Endothelial cell of umbilical vein (primary cell): ENCODE data around the gene DPP10. TPM values are rescaled to one million over a fixed set of nuclear protein-coding genes. Genes with fewer than 3 reads are reported as not detected.

ENCODE experiments used
- BruUV-seq: library from RNA; stranded (reverse); fragments of 400-500 nt; replicated peaks from 2 replicates; lab custom pipeline; 2021; lab: Mats Ljungman, UMichigan
- CTCF ChIA-PET: fragments of 300-600, 350-600 bp; sonication (Branson Sonifier 250); formaldehyde crosslinking; loops from one replicate; lab custom pipeline; 2021; ENCODE audit warnings: antibody characterized with exemption, inconsistent platforms; lab: Charles Lee
- POLR2A ChIA-PET: fragments of 300-600, 350-600 bp; sonication (Branson Sonifier 250); formaldehyde crosslinking; loops from one replicate; lab custom pipeline; 2021; ENCODE audit warnings: antibody characterized with exemption, inconsistent platforms; lab: Charles Lee
- DNase-seq: peaks from one replicate; pipeline ENCODE4 v3.0.0-alpha.2; 2011; ENCODE audit warnings: low read depth, low spot score
- FAIRE-seq: peaks from 2 replicates; lab custom pipeline; 2011; peaks lifted over from hg19 to GRCh38; lab: Jason Lieb, UNC
- H2AFZ ChIP-seq: 2 replicates; pipeline ENCODE4 v1.6.0; 2012; ENCODE audit warnings: low read depth, low read length, control low read depth, inconsistent platforms
- H3K27ac ChIP-seq: 2 replicates; pipeline ENCODE4 v1.5.1; 2011; ENCODE audit warnings: low read depth, mild to moderate bottlenecking, control low read depth, low read length, moderate library complexity; ENCODE audit not compliant: insufficient read depth
- H3K27me3 ChIP-seq, 2 experiments: 2 replicates each; pipeline versions ENCODE4 v1.6.0 to v1.6.1; 2011; ENCODE audit warnings: low read length in 2 of 2, mixed read lengths in 1 of 2; ENCODE audit not compliant: control insufficient read depth in 2 of 2, insufficient read depth in 2 of 2
- H3K36me3 ChIP-seq, 2 experiments: 2 replicates in 1 of 2; 3 replicates in 1 of 2; pipeline ENCODE4 v1.5.1; 2011; ENCODE audit warnings: low read length in 2 of 2, mild to moderate bottlenecking in 1 of 2, moderate library complexity in 1 of 2; ENCODE audit not compliant: control insufficient read depth in 2 of 2, insufficient read depth in 2 of 2; ENCODE audit errors: extremely low read depth in 1 of 2
- H3K4me1 ChIP-seq: 3 replicates; pipeline ENCODE4 v1.5.1; 2011; ENCODE audit warnings: mild to moderate bottlenecking, low read length; ENCODE audit not compliant: control insufficient read depth, insufficient read depth; ENCODE audit errors: extremely low read depth
- H3K4me2 ChIP-seq: 2 replicates; pipeline ENCODE4 v1.6.1; 2011; ENCODE audit warnings: low read length, control low read depth, mixed read lengths; ENCODE audit not compliant: insufficient read depth
- H3K4me3 ChIP-seq, 3 experiments: fragments of 200-600 bp in 1 of 3; sonication (generic), shearing (Covaris generic) in 1 of 3; replicated peaks in 1 of 3; 2 replicates each; pipeline ENCODE4 v1.5.1; 2011 to 2016; ENCODE audit warnings: control low read depth in 3 of 3, low read length in 3 of 3, mild to moderate bottlenecking in 2 of 3, inconsistent platforms in 1 of 3, low read depth in 1 of 3, moderate library complexity in 1 of 3; ENCODE audit not compliant: insufficient read depth in 1 of 3
- H3K79me2 ChIP-seq: 2 replicates; pipeline ENCODE4 v1.6.0; 2012; ENCODE audit warnings: low read length, inconsistent platforms; ENCODE audit not compliant: control insufficient read depth, insufficient read depth
- H3K9ac ChIP-seq: replicated peaks from 2 replicates; pipeline ENCODE3; 2011; ENCODE audit warnings: low read length, control low read depth; ENCODE audit not compliant: insufficient read depth; ENCODE audit errors: extremely low read depth
- H3K9me1 ChIP-seq: replicated peaks from 3 replicates; pipeline ENCODE4 v1.6.0; 2011; ENCODE audit warnings: mild to moderate bottlenecking, low read length; ENCODE audit not compliant: control insufficient read depth, insufficient read depth; ENCODE audit errors: extremely low read depth
- H3K9me3 ChIP-seq: replicated peaks from 2 replicates; pipeline ENCODE4 v1.5.1; 2012; ENCODE audit warnings: low read length, inconsistent platforms; ENCODE audit not compliant: control insufficient read depth, insufficient read depth
- H4K20me1 ChIP-seq: replicated peaks from 2 replicates; pipeline ENCODE3; 2011; ENCODE audit warnings: mild to moderate bottlenecking, low read length; ENCODE audit not compliant: control insufficient read depth, insufficient read depth; ENCODE audit errors: extremely low read depth
- CTCF ChIP-seq, 2 donors: IDR thresholded peaks; 1 replicate in 1 of 2; 2 replicates in 1 of 2; pipeline ENCODE4 v1.5.1; 2011; ENCODE audit warnings: low read length in 2 of 2, mild to moderate bottlenecking in 2 of 2, moderate library complexity in 2 of 2, control low read depth in 1 of 2, inconsistent platforms in 1 of 2, low read depth in 1 of 2; ENCODE audit not compliant: insufficient read depth in 1 of 2; ENCODE audit errors: extremely low read depth in 1 of 2
- EZH2 ChIP-seq: IDR thresholded peaks from 2 replicates; pipeline ENCODE4 v1.6.1; 2012; ENCODE audit warnings: borderline replicate concordance, low read depth, mild to moderate bottlenecking, moderate library complexity, low read length, inconsistent platforms; ENCODE audit not compliant: severe bottlenecking
- FOS ChIP-seq: IDR thresholded peaks from 2 replicates; pipeline ENCODE4 v1.6.1; 2011; ENCODE audit warnings: mild to moderate bottlenecking, low read length, moderate library complexity, borderline replicate concordance; ENCODE audit not compliant: insufficient read depth
- GATA2 ChIP-seq: IDR thresholded peaks from 2 replicates; pipeline ENCODE4 v1.7.0; 2011; ENCODE audit warnings: low read depth, mild to moderate bottlenecking, moderate library complexity, mixed read lengths, low read length; ENCODE audit not compliant: insufficient read length, insufficient read depth
- JUN ChIP-seq: IDR thresholded peaks from 2 replicates; pipeline ENCODE4 v1.6.1; 2011; ENCODE audit warnings: borderline replicate concordance, low read depth; ENCODE audit not compliant: insufficient read length, insufficient read depth
- MYC ChIP-seq: IDR thresholded peaks from one replicate; pipeline ENCODE4 v1.6.1; 2011; ENCODE audit warnings: mild to moderate bottlenecking, low read depth, low read length
- POLR2A ChIP-seq: IDR thresholded peaks from 2 replicates; pipeline ENCODE4 v1.6.1; 2012; ENCODE audit warnings: low read depth, mild to moderate bottlenecking, control low read depth, low read length
- POLR2AphosphoS5 ChIP-seq: IDR thresholded peaks from 2 replicates; pipeline ENCODE4 v1.6.1; 2012; ENCODE audit warnings: low read depth, mild to moderate bottlenecking, control low read depth, low read length, moderate library complexity; ENCODE audit not compliant: insufficient read depth
- dilution Hi-C: fragments of 300-500 bp; cut with MboI; formaldehyde crosslinking; loops from one replicate; pipeline ENCODE4 v1.15.0; 2019; ENCODE audit warnings: low sequenced_read_pairs; ENCODE audit not compliant: extremely low pct_ligation_motif_present
- intact Hi-C: fragments of 100-400 bp; cut with micrococcal nuclease; formaldehyde crosslinking; loops from one replicate; pipeline ENCODE4 v1.10.0; 2022
- polyA plus RNA-seq, 4 experiments: library from polyadenylated mRNA; depleted of rRNA in 3 of 4; stranded (reverse) in 3 of 4; unstranded in 1 of 4; fragments of >200 nt; gene quantifications; 2 replicates each; pipeline versions ENCODE4 v1.2.1 to v1.2.3, GENCODE V29; 2011 to 2012; ENCODE audit warnings: missing spikeins in 1 of 4
- total RNA-seq: library from RNA; stranded (reverse); gene quantifications from 2 replicates; pipeline ENCODE4 v1.2.3, GENCODE V29; 2021
- TF ChIP-seq, protein P1 (sequence below): IDR thresholded peaks from 2 replicates; pipeline ENCODE4 v1.6.1; 2011; ENCODE audit not compliant: insufficient read depth, insufficient read length

Gene DPP10
- total and polyA plus RNA-seq, 2 donors (not counting 3 experiments of a cell fraction or from before 2014, with no cell fraction given), result not detected

- no peak overlapping the region for H3K27ac ChIP-seq
- dilution Hi-C loops, result no loop called here
- FAIRE-seq, result no peak
- ChIA-PET CTCF (no interaction called here), POLR2A (no interaction called here)
- no peak overlapping the region for H3K9ac ChIP-seq
- no peaks in the 10 kb centered on the region for H3K4me1 ChIP-seq
- H4K20me1 ChIP-seq, result no peaks in the 10 kb centered on the region
- no peak overlapping the region for H3K4me2 ChIP-seq
- H3K4me3 ChIP-seq, result no peak overlapping the region
- no peaks in the 10 kb centered on the region for H3K27me3 ChIP-seq
- intact Hi-C loops, result no loop called here
- no peaks in the 10 kb centered on the region for H3K9me1 ChIP-seq
- peaks cover 2% of the 10 kb centered on the region for H3K9me3 ChIP-seq
- H3K36me3 ChIP-seq, result no peaks in the 10 kb centered on the region
- no TSS peak for BruUV-seq
- TF ChIP-seq GATA2 (no peak), POLR2A (no peak), POLR2AphosphoS5 (no peak), CTCF (IDR thresholded peaks at IDR 0.05; ENCODE audit: extremely low read depth in 1 of 2, insufficient read depth in 1 of 2, low read depth in 1 of 2, low read length in 2 of 2) (no peak), EZH2 (no peak), JUN (no peak), FOS (no peak), MYC (no peak)
- TF ChIP-seq, protein P1, sequence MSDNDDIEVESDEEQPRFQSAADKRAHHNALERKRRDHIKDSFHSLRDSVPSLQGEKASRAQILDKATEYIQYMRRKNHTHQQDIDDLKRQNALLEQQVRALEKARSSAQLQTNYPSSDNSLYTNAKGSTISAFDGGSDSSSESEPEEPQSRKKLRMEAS, result no peak
- H2AFZ ChIP-seq, result no peak overlapping the region
- no peak for DNase-seq
- H3K79me2 ChIP-seq, result no peaks in the 10 kb centered on the region
Observed at GRCh38 chr2:115573756-115574155, 1131.3 kb downstream of the DPP10 start.
